HG03442 (cell line): ENCODE results near the gene CAMKMT.
A peak's percentile ranks its signal among the peaks of the same experiment; 100 is the strongest.

Experiments used
- ATAC-seq: cut with Tn5 transposase; IDR thresholded peaks from one replicate; pipeline ENCODE4 v1.9.1; 2021; ENCODE audit warnings: mild to moderate bottlenecking, moderate library complexity; ENCODE audit not compliant: unreplicated experiment

Gene CAMKMT

DNA sequence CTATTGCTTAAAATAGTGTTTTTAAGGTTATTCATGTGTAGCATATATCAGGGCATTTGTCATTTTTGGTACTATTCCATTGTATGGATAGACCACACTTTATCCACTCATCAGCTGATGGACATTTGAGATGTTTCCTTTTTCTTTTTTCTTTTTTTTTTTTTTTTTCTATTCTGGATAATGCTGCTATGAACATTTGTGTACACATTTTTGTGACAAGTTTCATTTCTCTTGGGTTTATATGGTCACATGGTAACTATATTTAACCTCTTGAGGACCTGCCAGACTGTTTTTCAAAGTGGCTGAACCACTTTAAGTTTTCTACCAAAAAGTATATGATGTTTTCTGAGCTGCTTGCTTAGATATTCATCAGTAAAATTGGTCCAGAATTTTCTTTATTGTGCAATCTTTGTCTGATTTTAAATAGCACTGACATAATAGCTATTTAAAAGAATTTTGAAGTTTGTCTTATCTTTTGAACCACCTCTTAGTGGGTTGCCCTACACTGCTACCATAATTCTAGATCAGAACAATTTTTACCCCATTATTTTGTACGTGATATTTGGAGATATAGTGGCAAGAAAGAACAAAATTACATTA, 360.4 kb downstream of the CAMKMT start:
- no peak for ATAC-seq

DNA sequence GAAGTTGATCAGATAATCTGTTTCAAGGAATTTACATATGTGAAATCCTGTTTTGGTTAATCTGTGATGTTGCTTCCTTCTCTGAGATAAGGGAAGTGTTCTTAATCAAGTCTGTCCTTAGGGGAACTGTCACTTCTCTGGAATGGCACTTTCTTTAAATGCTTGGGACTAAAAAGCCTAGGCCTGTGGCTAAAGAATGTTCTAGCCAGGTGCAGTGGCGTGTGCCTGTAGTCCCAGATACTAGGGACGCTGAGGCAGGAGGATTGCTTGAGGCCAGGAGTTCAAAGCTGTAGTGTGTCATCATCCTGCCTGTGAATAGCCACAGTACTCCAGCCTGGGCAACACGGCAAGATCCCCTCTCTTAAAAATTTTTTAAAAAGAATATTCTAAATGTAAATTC, 362.2 kb downstream of the CAMKMT start:
- ATAC-seq, result no peak

DNA sequence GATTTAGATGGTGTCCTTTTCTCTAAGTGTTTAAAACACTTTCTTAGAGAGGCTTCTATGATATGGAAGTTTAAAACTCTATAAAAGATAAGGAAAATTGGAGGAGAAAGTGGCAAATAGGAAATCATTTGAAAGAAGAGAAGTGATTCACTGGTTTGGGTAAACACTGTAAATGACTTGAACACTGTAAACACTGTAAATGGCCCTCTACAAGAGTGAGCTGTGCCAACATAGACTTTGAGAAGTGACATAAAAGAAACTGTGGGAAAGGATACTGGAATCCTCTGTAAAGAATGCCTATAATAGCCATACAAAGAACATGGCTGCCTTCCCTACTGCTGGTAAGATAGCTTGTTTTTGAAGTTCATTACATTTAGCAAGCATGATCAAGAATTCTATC, 368.8 kb downstream of the CAMKMT start:
- no peak for ATAC-seq

DNA sequence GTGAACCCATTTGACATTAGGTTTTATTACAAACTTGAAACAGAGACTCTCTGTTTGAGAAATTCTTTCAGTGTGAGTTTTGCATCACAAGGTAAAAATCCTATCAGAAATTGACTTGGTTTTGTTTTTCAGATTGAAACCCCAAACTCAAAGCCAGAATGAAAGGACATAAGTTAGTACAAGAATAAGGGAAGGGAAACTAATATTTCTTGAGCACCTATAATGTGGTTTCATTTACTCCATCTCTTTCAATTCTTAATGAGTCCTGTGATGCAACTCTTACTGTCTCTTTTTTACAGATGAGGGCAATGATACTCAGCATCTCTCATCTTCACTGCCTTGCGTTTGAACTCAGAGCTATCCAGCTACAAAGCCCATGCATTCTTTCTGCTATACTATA, 369.8 kb downstream of the CAMKMT start:
- ATAC-seq, result peak; percentile 80

DNA sequence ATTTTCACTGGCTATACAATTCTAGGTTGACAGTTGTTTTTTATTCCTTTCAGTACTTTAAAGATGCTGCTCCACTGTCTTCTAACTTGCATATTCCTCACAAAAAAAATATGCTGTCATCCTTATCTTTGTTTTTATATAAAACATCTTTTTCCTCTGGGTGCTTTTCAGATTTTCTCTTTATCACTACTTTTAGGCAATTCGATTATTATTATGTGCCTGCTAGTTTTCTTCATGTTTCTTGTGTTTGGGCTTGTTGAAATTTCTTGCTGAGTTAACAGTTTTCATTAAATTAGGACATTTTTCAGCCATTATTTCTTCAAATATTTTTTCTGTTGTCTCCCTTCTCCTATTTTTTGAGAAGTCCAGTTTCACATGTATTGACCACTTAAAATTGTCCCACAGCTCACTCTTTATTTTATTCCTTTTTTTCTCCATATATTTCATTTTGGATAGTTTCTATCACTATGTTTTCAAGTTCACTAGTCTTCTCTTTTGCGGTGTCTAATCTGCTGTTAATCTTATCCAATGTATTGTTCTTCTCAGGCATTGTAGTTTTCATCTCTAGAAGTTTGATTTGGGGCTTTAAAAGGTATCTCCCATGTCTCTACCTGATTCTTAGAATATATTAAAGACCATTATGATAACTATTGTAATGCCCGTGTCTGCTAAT, 374.7 kb downstream of the CAMKMT start:
- no peak for ATAC-seq

DNA sequence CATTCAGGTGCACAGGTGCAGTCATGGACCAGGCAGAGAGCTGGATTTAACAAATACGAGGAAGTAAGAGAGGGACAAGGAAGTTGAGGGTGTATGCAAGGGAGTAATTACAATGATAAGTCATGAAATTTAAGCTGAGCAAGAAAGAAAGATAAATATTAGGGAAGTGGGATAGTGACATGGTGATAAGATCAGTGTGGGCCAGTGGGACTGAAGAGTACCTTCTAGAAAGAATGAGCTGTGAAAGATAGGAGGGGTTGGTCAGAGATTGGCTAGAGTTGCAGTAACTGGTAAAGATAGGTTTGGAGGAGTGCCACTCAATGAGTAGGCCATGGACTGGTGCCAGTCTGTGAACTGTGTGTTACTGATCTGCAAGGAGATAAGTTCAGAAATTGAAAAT, 378.9 kb downstream of the CAMKMT start:
- no peak for ATAC-seq

DNA sequence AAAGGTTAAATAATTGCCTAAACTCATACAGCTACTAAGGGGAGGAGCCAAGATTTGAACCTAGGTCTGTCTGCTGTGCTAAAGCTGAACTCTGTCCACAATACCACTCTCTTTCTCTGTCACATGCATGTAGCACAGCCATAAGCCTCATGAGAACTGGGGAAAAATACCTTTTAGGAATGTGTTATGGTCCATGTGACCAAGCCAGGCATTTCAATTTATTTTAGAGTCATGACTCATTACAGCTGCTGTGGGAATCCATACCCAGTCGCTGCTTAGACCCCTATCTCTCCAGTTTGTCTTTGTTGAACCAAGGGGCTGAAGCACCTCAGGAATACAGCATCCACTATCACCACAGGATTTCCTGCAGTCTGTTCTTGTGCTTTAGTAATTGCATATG, 379.8 kb downstream of the CAMKMT start:
- no peak for ATAC-seq

DNA sequence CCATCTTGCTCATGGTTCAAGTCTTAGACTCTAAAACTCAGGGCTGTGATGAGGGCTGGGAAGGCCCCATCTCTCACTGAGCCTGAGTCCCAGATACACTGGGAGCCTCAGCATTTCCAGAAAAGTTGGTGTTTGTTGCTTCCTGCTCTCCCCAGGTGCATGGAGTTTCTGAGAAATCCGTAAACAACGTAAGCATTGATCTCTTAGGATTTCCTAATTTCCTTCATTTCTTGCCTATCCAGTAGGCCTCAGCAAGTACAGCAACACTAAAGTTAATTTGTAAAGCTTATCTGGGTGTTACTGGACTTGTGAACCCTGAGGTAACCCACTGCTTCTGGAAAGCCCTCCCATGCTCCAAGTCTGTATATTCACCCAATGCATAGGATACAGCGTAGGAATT, 380.3 kb downstream of the CAMKMT start:
- no peak for ATAC-seq

DNA sequence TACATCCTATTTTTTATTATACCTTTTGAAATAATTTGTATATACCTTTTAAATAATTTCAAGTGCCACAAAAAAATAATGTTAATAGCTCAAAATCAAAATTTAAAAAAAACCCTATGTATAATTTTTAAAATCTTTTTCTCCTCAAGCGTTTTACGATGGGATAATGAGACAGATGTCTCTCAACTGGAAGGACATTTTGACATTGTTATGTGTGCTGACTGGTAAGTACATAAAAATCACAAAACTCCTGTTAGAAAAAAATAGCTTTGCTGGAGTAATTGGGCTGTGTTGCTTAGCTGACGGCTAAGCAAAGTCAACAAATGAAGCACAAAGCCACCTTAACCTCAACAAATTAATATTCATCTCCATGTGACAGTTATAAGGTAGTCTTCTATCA, 381.7 kb downstream of the CAMKMT start:
- no peak for ATAC-seq

DNA sequence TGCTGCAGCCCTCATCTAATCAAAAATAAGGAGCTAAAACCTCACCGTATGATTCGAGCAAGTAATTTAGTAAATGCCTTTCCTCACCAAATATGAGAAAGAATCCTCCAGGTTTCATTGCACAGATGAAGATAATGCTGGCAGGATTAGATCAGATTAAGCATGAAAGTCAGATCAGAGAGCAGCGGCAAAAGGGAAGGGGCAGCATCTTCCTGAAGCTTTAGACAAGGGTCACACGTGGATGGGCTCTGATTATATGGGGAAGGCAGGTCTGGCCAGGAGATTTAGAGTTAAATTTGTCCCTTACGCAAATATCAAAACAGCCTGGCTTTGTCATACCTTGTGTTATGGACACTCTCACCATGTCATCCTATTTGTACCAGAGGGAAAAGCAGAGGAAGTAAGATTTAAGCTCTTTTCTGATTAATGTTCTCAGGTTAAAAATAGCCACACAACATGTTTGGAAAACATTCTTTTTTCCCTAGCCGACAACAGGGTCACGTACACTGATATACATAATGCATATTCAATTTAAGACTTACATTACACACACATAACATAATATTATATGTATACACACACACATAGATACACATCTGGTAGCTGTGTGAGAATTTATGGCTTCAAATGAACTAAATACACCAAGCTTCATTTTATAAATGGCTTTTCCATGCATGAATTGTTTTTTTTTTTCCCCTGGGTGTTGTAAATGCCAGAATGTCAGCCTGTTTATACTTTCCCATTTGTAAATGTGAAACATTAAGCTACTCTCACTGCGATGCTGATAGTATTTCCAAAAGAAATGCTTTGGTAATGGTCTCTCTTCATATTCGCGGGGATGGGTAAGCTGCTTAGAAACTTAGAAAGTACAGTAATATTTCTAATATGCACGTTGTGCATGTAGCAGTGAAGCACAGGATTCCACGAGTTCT, 383.5 kb downstream of the CAMKMT start:
- no peak for ATAC-seq

DNA sequence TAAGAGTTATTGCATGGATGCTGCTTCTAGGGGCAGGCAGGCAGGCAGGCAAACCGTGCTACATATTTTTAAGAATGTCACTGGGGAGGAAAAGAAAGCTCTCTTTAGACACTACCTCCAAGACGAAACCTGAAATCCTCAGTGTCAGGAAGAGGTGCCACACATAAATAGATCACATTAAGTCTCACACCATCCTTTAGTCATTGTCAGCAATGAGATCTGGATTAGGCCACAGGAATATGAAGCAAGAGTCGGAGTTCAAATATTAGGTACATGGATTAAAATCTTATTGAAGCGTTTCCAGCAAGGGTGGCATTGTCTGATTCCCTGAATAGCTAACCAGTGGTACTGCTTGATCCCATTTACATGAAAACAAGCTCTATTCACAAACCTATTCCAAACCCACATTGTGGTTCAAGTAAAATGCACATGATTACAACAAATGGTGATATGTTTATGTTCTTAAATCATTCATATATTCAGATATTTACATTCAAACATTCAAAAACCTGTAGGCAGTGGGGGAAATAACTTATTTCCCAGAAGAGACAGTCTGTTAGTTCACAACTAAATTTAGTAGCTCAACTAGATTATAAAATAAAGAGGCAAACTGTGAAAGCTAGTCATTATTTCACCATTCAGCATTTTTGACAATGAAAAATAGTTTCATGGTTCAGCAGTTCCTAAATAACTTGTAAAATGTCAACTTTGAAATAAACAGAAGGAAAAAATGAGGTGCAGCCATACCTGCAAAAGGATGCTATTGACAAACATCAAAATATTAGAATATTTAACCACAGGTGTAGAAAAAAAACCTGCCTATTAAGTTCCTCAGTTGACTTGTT, 384.4 kb downstream of the CAMKMT start:
- ATAC-seq, result no peak

DNA sequence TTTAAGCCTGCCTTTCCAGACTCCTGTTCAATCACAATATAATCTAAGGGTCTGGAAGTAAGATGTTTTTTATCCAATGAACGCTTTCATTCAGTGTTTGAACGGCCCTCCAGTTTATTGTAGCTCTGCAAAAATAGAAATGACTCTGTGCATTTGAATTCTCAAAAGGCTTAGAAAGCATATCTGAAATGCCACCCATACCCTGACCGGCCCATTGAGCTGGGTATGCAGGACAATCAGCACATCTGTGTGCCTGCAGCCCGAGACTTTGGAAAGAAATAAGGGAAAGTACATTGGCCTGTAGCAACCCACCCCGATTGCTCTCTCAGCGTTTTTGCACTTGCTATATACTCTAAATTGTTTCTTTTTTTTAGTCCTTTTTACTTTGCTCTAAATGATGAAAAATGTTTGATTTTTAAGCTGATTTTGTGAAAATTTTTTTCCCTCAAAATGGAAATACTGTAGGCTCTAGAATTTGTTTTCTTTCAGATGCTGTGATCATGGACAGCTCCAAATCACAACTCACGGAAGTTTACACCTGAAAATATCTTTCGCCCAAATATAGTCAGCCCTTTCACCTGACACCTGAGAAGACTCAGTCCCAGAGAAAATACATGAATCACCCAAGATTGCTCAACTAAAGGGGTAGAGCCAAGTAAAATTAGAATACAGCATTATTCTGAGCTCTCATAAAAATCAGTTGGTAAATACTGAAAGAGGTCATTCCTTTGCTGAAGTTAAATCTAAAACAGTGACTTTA, 385.3 kb downstream of the CAMKMT start:
- ATAC-seq, result no peak

DNA sequence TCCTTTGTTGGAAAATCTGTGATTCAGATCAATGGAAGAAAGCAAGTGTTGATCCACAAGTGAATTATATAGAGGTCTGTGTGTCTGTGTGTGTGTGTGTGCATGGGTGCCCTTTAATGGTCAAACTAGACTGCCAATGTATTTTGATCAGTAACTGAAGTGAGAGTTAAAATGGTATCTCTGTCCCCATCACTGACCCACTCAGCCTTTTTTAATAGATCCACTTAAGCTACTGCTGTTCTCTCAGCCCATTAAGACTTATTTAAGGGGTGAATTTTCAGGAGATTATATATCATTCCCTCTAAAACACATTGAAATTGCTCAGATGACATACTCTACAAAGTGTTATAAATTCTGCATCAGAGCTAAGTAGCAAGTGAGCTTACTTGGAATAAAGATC, 386.0 kb downstream of the CAMKMT start:
- no peak for ATAC-seq

DNA sequence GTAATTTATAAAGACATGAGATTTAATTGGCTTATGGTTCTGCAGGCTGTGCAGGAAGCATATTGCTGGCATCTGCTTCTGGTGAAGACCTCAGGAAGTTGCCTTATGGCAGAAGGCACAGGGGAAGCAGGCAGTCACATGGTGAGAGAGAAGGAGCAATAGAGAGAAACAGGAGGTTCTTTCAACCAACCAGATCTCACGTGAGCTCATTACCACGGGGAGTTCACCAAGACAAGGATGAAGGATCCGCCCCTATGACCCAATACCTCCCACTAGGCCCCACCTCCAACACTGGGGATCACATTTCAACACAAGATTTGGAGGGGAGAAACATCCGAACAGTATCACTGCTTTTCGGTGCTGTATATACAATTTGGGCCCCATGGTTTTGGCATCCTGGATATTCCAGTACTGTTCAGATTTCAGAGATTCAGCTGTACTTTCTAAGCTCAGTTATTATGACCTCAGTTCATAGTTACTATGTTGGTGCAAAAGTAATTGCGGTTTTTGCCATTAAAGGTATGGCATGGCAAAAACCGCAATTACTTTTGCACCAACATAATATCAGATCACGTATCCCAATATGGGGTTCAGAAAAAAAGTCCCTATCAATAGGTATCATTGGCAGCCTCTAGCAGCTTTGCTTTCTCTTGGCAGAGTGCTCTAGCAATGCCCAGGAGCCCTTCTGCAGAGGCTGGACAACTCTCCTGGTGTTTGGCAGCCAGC, 390.2 kb downstream of the CAMKMT start:
- no peak for ATAC-seq

DNA sequence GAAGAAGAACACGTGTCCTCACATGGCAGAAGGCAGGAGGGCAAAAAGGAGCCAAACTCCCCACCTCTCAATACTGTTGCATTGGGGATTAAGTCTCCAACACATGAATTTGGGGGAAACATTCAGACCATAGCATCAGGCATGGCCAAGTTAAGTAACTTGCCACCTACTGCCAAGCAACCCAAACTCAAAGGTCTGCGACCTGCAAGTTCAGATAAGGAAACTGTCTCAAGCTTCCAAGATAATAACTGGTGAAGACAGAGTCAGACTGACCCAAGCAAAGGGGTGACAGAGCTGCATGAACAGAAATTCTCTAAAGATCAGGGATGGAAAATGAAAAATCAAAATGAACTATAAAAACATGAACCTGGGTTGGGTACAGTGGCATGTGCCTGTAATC, 391.0 kb downstream of the CAMKMT start:
- no peak for ATAC-seq

DNA sequence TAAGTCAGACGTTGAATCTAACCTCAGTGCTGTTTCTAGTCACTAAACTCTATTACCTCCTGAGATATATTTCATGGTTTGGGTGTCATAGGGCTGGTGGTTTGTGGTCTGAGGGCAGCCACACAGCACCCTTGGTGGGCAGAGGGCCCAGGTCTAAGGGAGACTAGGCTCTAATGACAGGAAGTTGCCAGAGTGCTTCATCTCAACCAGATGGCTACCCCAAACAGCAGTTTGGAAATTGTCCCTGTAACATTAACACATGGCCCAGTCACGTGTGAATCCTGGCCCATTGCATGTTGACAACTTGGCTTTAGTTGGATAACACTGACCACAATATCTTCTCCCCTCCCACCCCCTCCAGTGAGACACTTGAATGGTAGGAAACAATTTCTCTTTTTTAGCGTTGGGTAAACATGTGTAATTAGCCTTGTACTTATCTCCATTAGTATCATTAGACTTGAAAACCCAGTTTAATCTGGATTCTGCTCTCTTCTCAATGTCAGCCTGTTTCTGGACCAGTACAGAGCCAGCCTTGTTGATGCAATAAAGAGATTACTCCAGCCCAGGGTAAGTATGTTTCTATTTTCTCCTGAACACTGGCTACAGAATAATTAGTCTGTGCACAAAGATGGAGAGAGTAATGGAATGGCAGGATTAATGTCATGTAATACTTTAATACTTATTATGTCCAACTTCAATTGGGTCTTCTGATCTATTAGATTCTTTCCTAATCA, 392.0 kb downstream of the CAMKMT start:
- ATAC-seq, result peak; percentile 75

DNA sequence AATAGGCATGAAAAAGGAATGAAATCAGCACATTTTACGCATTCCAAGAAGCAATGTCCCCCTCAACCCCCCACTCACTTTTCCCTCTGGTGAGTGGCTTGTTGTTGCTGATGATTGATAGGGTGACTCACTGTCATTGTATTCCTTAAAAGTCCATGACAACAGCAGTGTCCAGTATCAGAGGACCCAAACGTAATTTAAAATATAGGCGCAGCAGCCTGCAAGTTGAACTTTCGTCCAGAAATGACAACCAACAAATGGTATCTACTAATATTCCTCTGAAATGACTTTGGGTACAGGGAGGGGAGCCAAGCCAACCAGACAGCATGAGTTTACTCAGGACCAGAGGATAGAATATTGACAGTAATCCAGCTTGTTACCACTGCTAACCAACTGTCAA, 396.8 kb downstream of the CAMKMT start:
- no peak for ATAC-seq

DNA sequence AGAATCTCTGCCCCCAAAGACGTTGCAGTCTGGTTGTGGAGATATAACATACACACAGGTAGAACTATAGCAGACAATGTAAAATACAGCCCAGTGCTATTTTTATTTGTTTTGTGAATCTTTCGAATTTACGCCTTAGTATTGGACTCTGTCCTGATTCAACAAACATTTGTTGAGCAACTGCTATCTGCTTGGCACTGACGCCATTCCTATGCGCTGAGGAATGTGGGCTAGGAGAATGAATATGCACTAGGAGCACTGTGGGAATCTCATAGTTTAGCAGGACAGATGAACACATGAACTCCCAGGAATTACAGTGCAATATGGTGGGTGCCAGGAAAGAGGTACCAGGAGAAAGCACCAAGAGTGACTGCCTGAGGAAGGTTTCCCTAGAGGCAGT, 398.1 kb downstream of the CAMKMT start:
- no peak for ATAC-seq

DNA sequence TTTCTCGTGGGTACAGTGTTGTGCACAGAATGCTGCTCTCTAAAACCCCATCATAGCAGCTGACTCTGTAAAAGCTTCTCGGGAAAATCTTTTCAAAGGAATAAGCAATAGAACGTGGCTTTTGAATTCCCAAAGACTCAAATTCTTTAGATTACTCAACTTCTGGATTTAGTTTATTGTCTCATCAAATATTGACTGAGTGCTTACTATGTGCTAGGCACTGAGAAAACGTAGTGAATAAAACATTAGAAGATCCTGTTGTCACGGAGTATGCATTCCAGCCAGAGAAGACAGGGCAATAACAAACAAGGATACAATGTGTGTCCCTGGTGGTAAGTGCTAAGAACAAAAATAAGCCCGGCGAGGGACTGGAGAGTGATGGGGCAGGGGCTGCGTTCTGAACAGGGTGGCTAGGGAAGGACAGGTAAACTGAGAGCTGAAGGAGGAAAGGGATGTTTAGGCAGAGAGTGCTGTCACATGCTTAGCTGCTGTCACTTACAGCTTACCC, 401.6 kb downstream of the CAMKMT start:
- ATAC-seq, result no peak
